Erythroblast (primary cell): ENCODE results near the gene GTF2F2.

Source experiments
- GATA1 ChIP-seq: IDR thresholded peaks from 2 replicates; pipeline ENCODE4 v1.6.1; 2011; ENCODE audit warnings: low read depth, mild to moderate bottlenecking, control low read depth, low read length, moderate library complexity
- POLR2A ChIP-seq: IDR thresholded peaks from 2 replicates; pipeline ENCODE4 v1.6.1; 2011; ENCODE audit warnings: mild to moderate bottlenecking, low read length

DNA sequence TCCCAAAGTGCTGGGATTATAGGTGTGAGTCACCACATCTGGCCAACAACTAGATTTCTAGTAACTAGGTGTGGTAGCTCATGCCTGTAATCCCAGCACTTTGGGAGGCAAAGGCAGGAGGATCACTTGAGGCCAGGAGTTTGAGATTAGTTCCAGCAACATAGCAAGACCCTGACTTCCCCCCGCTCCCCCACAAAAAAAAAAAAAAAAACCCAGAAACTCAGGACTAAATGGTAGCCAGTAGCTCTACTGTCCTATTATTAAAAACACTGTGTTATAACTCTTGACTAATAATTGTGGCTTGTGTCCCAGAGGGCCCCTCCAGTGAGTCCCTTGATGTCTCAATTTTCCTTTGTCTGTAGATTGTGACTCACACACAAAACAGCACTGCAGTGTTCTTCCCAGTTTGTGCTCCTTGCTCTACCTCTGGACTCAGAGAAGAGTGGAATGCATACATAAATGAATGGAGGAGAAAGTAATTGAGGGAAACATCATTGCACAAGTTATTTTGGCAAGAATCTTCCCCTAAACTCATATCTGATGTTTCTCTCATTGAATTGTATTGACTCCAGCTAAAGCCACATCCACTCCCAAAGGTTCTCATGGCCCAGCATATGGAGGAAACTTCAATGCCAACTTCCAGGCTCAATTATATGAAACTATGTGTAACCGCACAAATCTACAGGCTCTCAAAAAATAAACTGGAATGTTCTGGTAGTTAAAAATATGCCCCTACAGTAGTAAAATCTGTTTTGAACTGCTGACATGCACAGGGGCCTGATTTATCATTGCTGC is 211.9 kb downstream of the GTF2F2 start:
- TF ChIP-seq POLR2A, result peak; percentile 33
- TF ChIP-seq GATA1, result no peak
